ENCODE measurements around the gene KLK14.

The KLK14 gene

DNA sequence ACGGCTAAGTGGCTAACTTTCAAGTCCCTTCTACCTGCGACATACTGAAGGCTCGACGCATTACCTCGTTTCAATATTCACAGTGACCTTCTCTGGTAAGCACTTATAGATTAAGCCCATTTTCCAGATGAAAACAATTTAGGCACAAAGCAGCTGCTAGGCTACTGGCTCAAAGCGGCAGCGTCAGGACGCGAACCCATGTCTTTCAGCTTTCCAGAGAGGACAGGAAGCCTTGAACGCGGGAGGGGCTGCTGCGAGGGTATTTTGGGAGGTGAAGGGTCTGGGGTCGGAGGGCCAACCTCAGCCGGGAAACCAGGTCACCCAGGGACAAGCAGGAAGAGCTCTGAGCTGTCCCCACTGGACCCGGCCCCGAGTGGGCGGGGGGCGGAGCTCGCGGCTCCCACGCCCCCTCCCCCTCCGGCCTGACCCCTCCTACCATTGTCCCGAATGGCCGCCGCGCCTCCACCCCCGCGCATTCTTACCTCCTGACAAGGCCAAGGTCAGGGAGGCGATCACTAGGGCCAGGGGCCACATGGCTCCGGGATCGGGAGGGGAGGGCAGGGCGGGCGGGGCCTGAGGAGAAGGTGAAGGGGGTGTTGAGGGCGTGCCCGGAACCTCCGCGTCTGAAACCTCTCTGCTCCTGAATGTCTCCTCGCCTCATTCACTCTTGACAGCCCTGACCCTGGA is 18.0 kb downstream of the KLK14 start, which contains the start of gene KLK13:
Gene KLK13 (minus strand): TSS at position 559 of the 687 bp plus-strand sequence. CDS start 25 bp downstream, at position 534.
- H3K36me3 ChIP-seq (ENCODE audit: control insufficient read depth in 2 of 2, insufficient read depth in 1 of 2, low read length in 2 of 2) = no peaks in the 10 kb centered on the region
- peak within 1 kb of the TSS; percentile 27 for H3K4me3 ChIP-seq (ENCODE audit: low read depth, low read length)
- ChIA-PET CTCF (interaction anchor here (0.6 to 1.3 kb wide), 2 partner anchors 31 to 219 kb away, joined by 3 to 6 read pairs; no protein-coding TSS in a partner anchor), POLR2A (interaction anchor here (0.7 kb wide), 1 partner anchor 29 kb away, joined by 3 read pairs; no protein-coding TSS in a partner anchor)
- H3K9me3 ChIP-seq (ENCODE audit: control insufficient read depth, insufficient read depth, low read depth, low read length) = no peaks in the 10 kb centered on the region
- no peaks in the 10 kb centered on the region for H3K4me1 ChIP-seq (ENCODE audit: control insufficient read depth, insufficient read depth, low read length)
- H3K27ac ChIP-seq (ENCODE audit: extremely low read depth, low read depth, low read length) = no peak within 1 kb of the TSS
- no peak for TF ChIP-seq ZNF274 (IDR thresholded peaks at IDR 0.05; ENCODE audit: low read length)
- TF ChIP-seq ZNF274 (tag by site-specific recombination; IDR thresholded peaks at IDR 0.05; ENCODE audit: borderline replicate concordance) = no peak
- peak; percentile 71; the same call in 1 of the 2 replicates for TF ChIP-seq ZFHX2 (tag by site-specific recombination; conservative IDR thresholded peaks at IDR 0.05)
- TF ChIP-seq ZXDB (tag by site-specific recombination; IDR thresholded peaks at IDR 0.05) = no peak
- TF ChIP-seq, protein P1, sequence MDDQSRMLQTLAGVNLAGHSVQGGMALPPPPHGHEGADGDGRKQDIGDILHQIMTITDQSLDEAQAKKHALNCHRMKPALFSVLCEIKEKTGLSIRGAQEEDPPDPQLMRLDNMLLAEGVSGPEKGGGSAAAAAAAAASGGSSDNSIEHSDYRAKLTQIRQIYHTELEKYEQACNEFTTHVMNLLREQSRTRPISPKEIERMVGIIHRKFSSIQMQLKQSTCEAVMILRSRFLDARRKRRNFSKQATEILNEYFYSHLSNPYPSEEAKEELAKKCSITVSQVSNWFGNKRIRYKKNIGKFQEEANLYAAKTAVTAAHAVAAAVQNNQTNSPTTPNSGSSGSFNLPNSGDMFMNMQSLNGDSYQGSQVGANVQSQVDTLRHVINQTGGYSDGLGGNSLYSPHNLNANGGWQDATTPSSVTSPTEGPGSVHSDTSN (CRISPR knock-in tag; IDR thresholded peaks at IDR 0.05) = 0 out of 2 replicates have a peak, but pooled peaks have one; percentile 26
- no peak for TF ChIP-seq ZNF2 (tag by site-specific recombination; IDR thresholded peaks at IDR 0.05)
- TF ChIP-seq ZNF114 (tag by site-specific recombination; IDR thresholded peaks at IDR 0.05) = no peak
- no peak for TF ChIP-seq MEIS1 (CRISPR knock-in tag; IDR thresholded peaks at IDR 0.05; ENCODE audit: borderline replicate concordance)
- no peak for TF ChIP-seq ZNF473 (tag by site-specific recombination; IDR thresholded peaks at IDR 0.05)
- TF ChIP-seq ZNF571 (tag by site-specific recombination; IDR thresholded peaks at IDR 0.05) = no peak
- TF ChIP-seq SP3 (tag by site-specific recombination; IDR thresholded peaks at IDR 0.05) = peak; percentile 62
- TF ChIP-seq ZNF501 (tag by site-specific recombination; IDR thresholded peaks at IDR 0.05) = no peak
- no peak for TF ChIP-seq ZNF354C (tag by site-specific recombination; IDR thresholded peaks at IDR 0.05; ENCODE audit: borderline replicate concordance, low read depth)
- no peak for TF ChIP-seq ZNF596 (tag by site-specific recombination; IDR thresholded peaks at IDR 0.05)
- TF ChIP-seq EGR2 (tag by site-specific recombination; IDR thresholded peaks at IDR 0.05; ENCODE audit: low read depth) = peak; percentile 68
- TF ChIP-seq WT1 (tag by site-specific recombination; IDR thresholded peaks at IDR 0.05) = no peak
- TF ChIP-seq HOXD13 (CRISPR knock-in tag; IDR thresholded peaks at IDR 0.05; ENCODE audit: borderline replicate concordance) = no peak
- no peak for TF ChIP-seq HOXC10 (CRISPR knock-in tag; IDR thresholded peaks at IDR 0.05)
- TF ChIP-seq ZNF211 (tag by site-specific recombination; IDR thresholded peaks at IDR 0.05; ENCODE audit: low read depth) = no peak

DNA sequence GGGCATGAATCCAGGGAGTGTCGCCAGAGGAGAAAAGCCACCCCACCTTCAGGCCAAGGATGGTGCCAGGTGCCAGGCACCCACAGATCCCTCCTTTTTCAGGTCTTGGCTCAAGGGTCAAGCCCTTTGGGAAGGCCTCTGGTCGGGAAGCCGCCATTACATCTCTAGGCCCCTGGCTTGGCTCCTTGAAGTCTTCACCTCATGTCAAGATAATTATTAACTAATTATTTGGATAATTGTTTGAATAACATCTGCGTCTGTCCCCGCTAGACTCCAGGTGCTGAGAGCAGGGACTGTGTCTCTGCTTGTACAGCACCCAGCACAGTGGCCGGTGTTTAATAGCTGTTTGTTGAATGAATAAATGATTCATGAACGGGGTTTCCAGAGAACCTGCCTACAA is 19.0 kb downstream of the KLK14 start:
- no peak overlapping the region for H3K4me3 ChIP-seq (ENCODE audit: low read depth, low read length)
- TF ChIP-seq ZNF530 (tag by site-specific recombination; IDR thresholded peaks at IDR 0.05; ENCODE audit: low read depth) (no peak), ZNF133 (tag by site-specific recombination; IDR thresholded peaks at IDR 0.05) (no peak)
- CTCF ChIA-PET = interaction anchor here (1.9 kb wide), 1 partner anchor 33 kb away, joined by 10 read pairs; no protein-coding TSS in a partner anchor
- H3K27ac ChIP-seq (ENCODE audit: extremely low read depth, low read depth, low read length) = no peak overlapping the region
- H3K9me3 ChIP-seq (ENCODE audit: control insufficient read depth, insufficient read depth, low read depth, low read length) = no peaks in the 10 kb centered on the region
- H3K36me3 ChIP-seq (ENCODE audit: control insufficient read depth in 2 of 2, insufficient read depth in 1 of 2, low read length in 2 of 2) = no peaks in the 10 kb centered on the region
- H3K4me1 ChIP-seq (ENCODE audit: control insufficient read depth, insufficient read depth, low read length) = no peaks in the 10 kb centered on the region
- POLR2A ChIA-PET = no interaction called here

DNA sequence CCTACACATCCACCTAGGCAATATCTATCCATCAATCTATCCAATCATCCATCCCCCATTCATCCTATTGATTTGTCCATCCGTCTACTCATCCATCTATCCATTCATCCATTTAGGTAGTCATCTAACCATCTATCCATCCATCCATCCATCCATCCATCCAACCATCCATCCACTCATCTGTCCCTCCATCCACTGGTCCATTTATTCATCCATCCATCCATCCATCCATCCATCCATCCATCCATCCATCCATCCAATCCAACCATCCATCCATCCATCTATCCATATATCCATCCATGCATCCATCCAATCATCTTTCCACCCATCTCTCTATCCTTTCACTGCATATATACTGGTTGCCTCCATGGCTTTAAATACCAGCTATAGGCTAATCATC is 21.7 kb downstream of the KLK14 start:
- TF ChIP-seq YY1 (tag by site-specific recombination; IDR thresholded peaks at IDR 0.05) = no peak
- peak; percentile 62; the same call in 1 of the 2 replicates for TF ChIP-seq ZNF311 (tag by site-specific recombination; IDR thresholded peaks at IDR 0.05; ENCODE audit: borderline replicate concordance)
- TF ChIP-seq ZNF366 (tag by site-specific recombination; conservative IDR thresholded peaks at IDR 0.05) = peak; percentile 96
- no peak for TF ChIP-seq ZFP69B (tag by site-specific recombination; IDR thresholded peaks at IDR 0.05)
- TF ChIP-seq ZBTB17 (tag by site-specific recombination; IDR thresholded peaks at IDR 0.05) = peak; percentile 98
- H3K27ac ChIP-seq (ENCODE audit: extremely low read depth, low read depth, low read length) = no peak overlapping the region
- H3K4me1 ChIP-seq (ENCODE audit: control insufficient read depth, insufficient read depth, low read length) = no peaks in the 10 kb centered on the region
- ChIA-PET CTCF (no interaction called here), POLR2A (no interaction called here)
- H3K36me3 ChIP-seq (ENCODE audit: control insufficient read depth in 2 of 2, insufficient read depth in 1 of 2, low read length in 2 of 2) = no peaks in the 10 kb centered on the region
- no peaks in the 10 kb centered on the region for H3K9me3 ChIP-seq (ENCODE audit: control insufficient read depth, insufficient read depth, low read depth, low read length)
- H3K4me3 ChIP-seq (ENCODE audit: low read depth, low read length) = no peak overlapping the region

Data from HEK293 (cell line).